GM23248 (cell line): ENCODE measurements around the gene CTH. TPM values are rescaled to one million over a fixed set of nuclear protein-coding genes. Genes with fewer than 3 reads are reported as not detected.
"Not testable (repeated sequence)": the region's sequence is repeated elsewhere in the genome, so short reads cannot be mapped to it uniquely, and the experiment has no call there.

Experiments used
- DNase-seq: peaks from one replicate; pipeline ENCODE4 v3.0.0-alpha.2; 2015
- H2AFZ ChIP-seq: fragments of 200-600 bp; sonication (generic); 2 replicates; pipeline ENCODE4 v1.6.1; 2016; ENCODE audit warnings: antibody characterized with exemption
- H3F3A ChIP-seq: fragments of 200-600 bp; sonication (generic); 2 replicates; pipeline ENCODE4 v1.6.1; 2016; ENCODE audit warnings: mild to moderate bottlenecking, antibody characterized with exemption, mixed run types; ENCODE audit not compliant: insufficient read depth
- H3K27ac ChIP-seq: fragments of 200-600 bp; sonication (generic); 2 replicates; pipeline ENCODE4 v1.5.1; 2016; ENCODE audit warnings: mild to moderate bottlenecking
- H3K27me3 ChIP-seq: fragments of 200-600 bp; sonication (generic); replicated peaks from 2 replicates; pipeline ENCODE4 v1.6.1; 2016; ENCODE audit warnings: mild to moderate bottlenecking; ENCODE audit not compliant: insufficient read depth
- H3K36me3 ChIP-seq: fragments of 200-600 bp; sonication (generic); 2 replicates; pipeline ENCODE4 v1.6.1; 2016; ENCODE audit warnings: low read depth, mild to moderate bottlenecking
- H3K4me1 ChIP-seq: fragments of 200-600 bp; sonication (generic); 2 replicates; pipeline ENCODE4 v1.6.1; 2016; ENCODE audit warnings: mild to moderate bottlenecking; ENCODE audit not compliant: insufficient read depth
- H3K4me2 ChIP-seq: fragments of 200-600 bp; sonication (generic); one replicate; pipeline ENCODE4 v1.6.1; 2016; ENCODE audit warnings: mild to moderate bottlenecking; ENCODE audit not compliant: unreplicated experiment
- H3K4me3 ChIP-seq: fragments of 200-600 bp; sonication (generic); 2 replicates; pipeline ENCODE4 v1.5.1; 2016; ENCODE audit warnings: mild to moderate bottlenecking
- H3K79me2 ChIP-seq: fragments of 200-600 bp; sonication (generic); 2 replicates; pipeline ENCODE4 v1.6.1; 2016; ENCODE audit warnings: mild to moderate bottlenecking; ENCODE audit not compliant: insufficient read depth
- H3K9ac ChIP-seq: fragments of 200-600 bp; sonication (generic); 2 replicates; pipeline ENCODE4 v1.6.1; 2016; ENCODE audit warnings: mild to moderate bottlenecking
- H3K9me2 ChIP-seq: fragments of 200-600 bp; sonication (generic); 2 replicates; pipeline ENCODE4 v1.6.1; 2016; ENCODE audit warnings: mixed run types, mild to moderate bottlenecking, moderate library complexity; ENCODE audit not compliant: insufficient read depth
- H3K9me3 ChIP-seq: fragments of 200-600 bp; sonication (generic); one replicate; pipeline ENCODE4 v1.6.1; 2017; ENCODE audit warnings: low read depth
- H4K20me1 ChIP-seq: fragments of 200-600 bp; sonication (generic); 2 replicates; pipeline ENCODE4 v1.6.0; 2016; ENCODE audit not compliant: insufficient read depth
- EZH2 ChIP-seq: fragments of 200-600 bp; sonication (generic); IDR thresholded peaks from 2 replicates; pipeline ENCODE4 v1.6.1; 2018; ENCODE audit warnings: antibody characterized with exemption, mild to moderate bottlenecking; ENCODE audit not compliant: insufficient read depth, poor library complexity, severe bottlenecking
- EZH2phosphoT487 ChIP-seq: fragments of 200-600 bp; sonication (generic); IDR thresholded peaks from 2 replicates; pipeline ENCODE4 v1.6.1; 2018; ENCODE audit warnings: antibody characterized with exemption, moderate library complexity, mild to moderate bottlenecking, low read depth; ENCODE audit not compliant: insufficient read depth
- WGBS, 2 experiments: methylation state at CpG; one replicate each; pipeline ENCODE4 v1.1.6; 2015 to 2017; ENCODE audit warnings: low lambda C conversion rate in 2 of 2, low coverage in 1 of 2; ENCODE audit errors: missing lambda C conversion rate in 2 of 2; 5-methylcytosine and 5-hydroxymethylcytosine counted together
- in situ Hi-C: fragments of 300-500 bp; cut with MboI; formaldehyde crosslinking; loops from 2 replicates; pipeline ENCODE4 v1.15.0; 2020
- polyA plus RNA-seq: library from polyadenylated mRNA; unstranded; fragments of >200 nt; fragmentation: Nextera tagmentation; extraction: Ambion mirVana; gene quantifications from 2 replicates; pipeline ENCODE4 v1.2.1, GENCODE V29; 2016
- total RNA-seq: library from RNA; depleted of rRNA; stranded (reverse); fragments of >200 nt; shearing (Covaris generic); gene quantifications from 2 replicates; pipeline ENCODE4 v1.2.3, GENCODE V29; 2014

CTH gene
- total and polyA plus RNA-seq, 2 experiments from 2014 or later: 20.6 to 28.9 TPM

DNA sequence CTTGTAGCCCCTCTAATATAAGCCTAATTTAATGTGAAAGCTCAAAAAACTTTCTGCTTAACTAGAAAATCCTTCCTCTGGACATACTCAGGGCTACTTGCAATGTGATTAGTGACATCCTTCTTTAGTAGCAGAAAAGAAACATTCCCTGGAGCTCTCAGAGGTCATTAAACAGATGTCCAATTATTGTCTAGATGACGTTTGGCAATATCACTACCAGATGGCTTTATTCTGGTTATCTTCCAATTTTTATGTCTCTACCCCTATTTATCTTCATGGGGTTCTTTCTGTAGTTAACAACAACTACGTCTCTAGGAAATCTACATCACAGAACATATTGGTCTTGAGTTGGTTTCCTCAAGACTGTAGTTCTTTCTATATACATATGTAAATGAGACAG lies 44.2 kb downstream of the CTH start:
- 29 to 31% methylated on average over 2 of the region's 2 CpGs for WGBS, 2 experiments
- no peak for DNase-seq

DNA sequence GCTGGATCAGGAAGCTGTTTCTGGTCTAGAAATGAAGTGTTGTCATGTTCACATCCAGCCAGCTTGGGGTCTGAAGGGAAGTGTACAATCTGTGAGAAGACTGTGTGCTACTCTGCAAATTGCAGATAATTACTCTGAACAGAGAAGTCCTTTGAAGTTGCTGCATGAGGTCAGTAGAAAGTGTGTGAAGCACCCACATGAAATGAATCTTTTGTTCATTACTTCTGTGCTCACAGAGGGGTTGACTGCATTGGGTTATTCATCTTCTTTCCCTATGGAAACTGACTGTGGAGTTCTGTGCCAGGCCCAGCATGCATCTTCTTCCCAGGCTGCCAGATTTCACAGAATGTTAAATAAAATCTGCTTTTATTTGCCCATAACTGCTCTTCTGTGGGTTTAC lies 47.1 kb downstream of the CTH start:
- H3K4me1 ChIP-seq: peaks cover 6% of the 10 kb centered on the region; the same call in 1 of the 2 replicates
- H3K9me2 ChIP-seq: no peaks in the 10 kb centered on the region
- no peak overlapping the region for H3K9ac ChIP-seq
- no peaks in the 10 kb centered on the region for H3K27me3 ChIP-seq
- no peak for DNase-seq
- no peak overlapping the region for H2AFZ ChIP-seq
- H4K20me1 ChIP-seq: no peaks in the 10 kb centered on the region
- H3K9me3 ChIP-seq: no peaks in the 10 kb centered on the region
- no peaks in the 10 kb centered on the region for H3K36me3 ChIP-seq
- no peaks in the 10 kb centered on the region for H3K79me2 ChIP-seq
- H3K27ac ChIP-seq: no peak overlapping the region
- in situ Hi-C loops: no loop called here
- H3K4me3 ChIP-seq: no peak overlapping the region
- TF ChIP-seq EZH2: no peak
- TF ChIP-seq EZH2phosphoT487: no peak
- no peak overlapping the region for H3K4me2 ChIP-seq
- no peaks in the 10 kb centered on the region for H3F3A ChIP-seq

More for the DNA sequence above, 44.2 kb downstream of the CTH start:
- TF ChIP-seq EZH2phosphoT487: no peak
- no peak for TF ChIP-seq EZH2
- no peaks in the 10 kb centered on the region for H4K20me1 ChIP-seq
- no peaks in the 10 kb centered on the region for H3K79me2 ChIP-seq
- H3K4me3 ChIP-seq: no peak overlapping the region
- H3K9me3 ChIP-seq: no peaks in the 10 kb centered on the region
- H3K4me2 ChIP-seq: no peak overlapping the region
- no peaks in the 10 kb centered on the region for H3K36me3 ChIP-seq
- no peaks in the 10 kb centered on the region for H3K27me3 ChIP-seq
- H3K27ac ChIP-seq: no peak overlapping the region
- in situ Hi-C loops: no loop called here
- H3K9ac ChIP-seq: no peak overlapping the region
- H3F3A ChIP-seq: no peaks in the 10 kb centered on the region
- no peaks in the 10 kb centered on the region for H3K9me2 ChIP-seq
- H3K4me1 ChIP-seq: peaks cover 6% of the 10 kb centered on the region
- no peak overlapping the region for H2AFZ ChIP-seq

DNA sequence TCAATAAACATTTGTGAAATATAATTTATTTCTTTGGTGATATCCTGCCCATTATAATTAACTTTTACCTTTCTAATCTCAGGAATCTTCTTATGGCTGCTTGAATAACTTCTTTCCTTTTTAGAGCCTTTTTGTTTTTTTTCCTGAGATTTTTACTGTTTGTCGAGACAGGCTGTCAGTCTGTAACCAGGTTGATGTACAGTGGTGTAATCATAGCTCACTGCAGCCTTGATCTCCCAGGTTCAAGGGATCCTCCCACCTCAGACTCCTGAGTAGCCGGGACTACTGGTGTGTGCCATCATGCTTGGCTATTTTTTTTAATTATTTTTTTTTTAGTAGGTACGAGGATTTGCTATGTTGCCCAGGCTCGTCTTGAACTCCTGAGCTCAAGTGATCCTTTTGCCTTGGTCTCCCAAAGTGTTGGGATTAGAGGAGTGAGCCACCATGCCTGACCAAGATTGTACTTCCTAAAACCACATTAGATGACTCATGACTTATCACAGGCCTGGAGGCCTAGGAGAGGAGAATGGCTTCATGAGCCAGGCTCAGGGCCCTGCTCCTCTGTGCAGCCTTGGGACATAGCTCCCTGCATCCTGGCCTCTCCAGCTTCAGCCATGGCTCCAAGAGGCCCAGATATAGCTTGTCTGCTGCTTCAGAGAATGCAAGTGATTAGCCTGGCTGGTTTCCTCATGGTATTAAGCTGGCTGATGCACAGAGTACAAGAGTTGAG lies 48.6 kb downstream of the CTH start:
- Histone ChIP-seq H3K9ac (no peak overlapping the region), H3K36me3 (no peaks in the 10 kb centered on the region), H3K27ac (no peak overlapping the region), H3K9me2 (no peaks in the 10 kb centered on the region), H4K20me1 (no peaks in the 10 kb centered on the region), H3K4me2 (no peak overlapping the region), H3K79me2 (no peaks in the 10 kb centered on the region), H3K4me1 (peaks cover 6% of the 10 kb centered on the region; the same call in 1 of the 2 replicates), H3K27me3 (no peaks in the 10 kb centered on the region), H3F3A (no peaks in the 10 kb centered on the region), H2AFZ (no peak overlapping the region), H3K4me3 (no peak overlapping the region), H3K9me3 (no peaks in the 10 kb centered on the region)
- peak; percentile 79 for DNase-seq
- WGBS, 2 experiments: 79 to 80% methylated on average over 4 of the region's 4 CpGs
- in situ Hi-C loops: no loop called here
- no peak for TF ChIP-seq EZH2
- TF ChIP-seq EZH2phosphoT487: no peak

DNA sequence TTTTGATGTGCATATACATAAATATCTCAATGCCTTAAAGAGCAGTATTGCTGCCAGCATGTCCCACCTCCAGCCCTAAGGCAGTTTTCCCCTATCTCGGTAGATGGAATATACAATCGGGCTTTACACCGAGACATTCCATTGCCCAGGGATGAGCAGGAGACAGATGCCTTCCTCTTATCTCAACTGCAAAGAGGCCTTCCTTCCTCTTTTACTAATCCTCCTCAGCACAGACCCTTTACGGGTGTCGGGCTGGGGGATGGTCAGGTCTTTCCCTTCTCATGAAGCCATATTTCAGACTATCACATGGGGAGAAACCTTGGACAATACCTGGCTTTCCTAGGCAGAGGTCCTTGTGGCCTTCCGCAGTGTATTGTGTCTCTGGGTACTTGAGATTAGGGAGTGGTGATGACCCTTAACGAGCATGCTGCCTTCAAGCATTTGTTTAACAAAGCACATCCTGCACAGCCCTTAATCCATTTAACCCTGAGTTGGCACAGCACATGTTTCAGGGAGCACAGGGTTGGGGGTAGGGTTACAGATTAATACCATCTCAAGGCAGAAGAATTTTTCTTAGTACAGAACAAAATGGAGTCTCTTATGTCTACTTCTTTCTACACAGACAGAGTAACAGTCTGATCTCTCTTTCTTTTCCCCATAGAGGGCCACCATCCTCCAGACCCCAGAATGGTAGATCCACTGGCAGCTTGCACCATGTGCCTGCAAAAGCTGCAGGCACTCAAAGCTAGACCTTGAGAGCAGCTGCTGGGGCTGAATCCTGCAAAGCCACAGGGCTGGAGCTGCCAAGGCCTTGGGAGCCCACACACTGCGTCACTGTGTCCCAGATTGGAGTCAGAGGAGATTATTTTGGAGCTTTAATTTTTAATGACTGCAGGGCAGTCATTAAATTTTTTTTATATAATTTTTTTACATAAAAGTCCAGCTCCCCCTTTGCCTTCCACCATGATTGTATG lies 50.0 kb downstream of the CTH start:
- H3K9me2 ChIP-seq, in situ Hi-C loops, H3K4me3 ChIP-seq, H3F3A ChIP-seq, H3K27me3 ChIP-seq, H4K20me1 ChIP-seq, H2AFZ ChIP-seq, H3K27ac ChIP-seq, H3K9ac ChIP-seq, DNase-seq, H3K4me2 ChIP-seq, H3K36me3 ChIP-seq, H3K9me3 ChIP-seq, H3K79me2 ChIP-seq, H3K4me1 ChIP-seq: not testable (repeated sequence)
- 77 to 78% methylated on average over 8 of the region's 8 CpGs for WGBS, 2 experiments
